Lower leg skin (tissue), 4 donors: ENCODE results near the gene PSAPL1. TPM values are rescaled to one million over a fixed set of nuclear protein-coding genes. Genes with fewer than 3 reads are reported as not detected.

Experiments
- DNase-seq, 2 donors: peaks; one replicate each; pipeline ENCODE4 v3.0.0-alpha.2; 2019; ENCODE audit warnings: low spot score in 2 of 2
- H3K4me3 ChIP-seq: fragments of 200-600 bp; sonication (generic); 2 replicates; pipeline ENCODE4 v1.5.1; 2017; ENCODE audit warnings: mild to moderate bottlenecking, low read depth; ENCODE audit not compliant: poor library complexity, severe bottlenecking
- POLR2A ChIP-seq, 2 donors: fragments of 450-650 bp; IDR thresholded peaks; one replicate each; pipeline ENCODE4 v1.6.1; 2016 to 2017; ENCODE audit warnings: antibody characterized with exemption in 2 of 2, mild to moderate bottlenecking in 1 of 2, moderate library complexity in 1 of 2
- WGBS, 2 donors: methylation state at CpG; one replicate each; pipeline ENCODE4 v1.1.5; 2018; 5-methylcytosine and 5-hydroxymethylcytosine counted together
- intact Hi-C: fragments of 100-400 bp; cut with DNase I; formaldehyde crosslinking; loops from one replicate; pipeline ENCODE4 v1.15.0; 2023; ENCODE audit warnings: low total_unique reads
- total RNA-seq, 4 donors: library from RNA; depleted of rRNA; stranded (reverse); fragments of >200 nt; gene quantifications; one replicate each; pipeline ENCODE4 v1.1.0, GENCODE V29; 2016
- TF ChIP-seq, protein P1 (sequence below), 3 donors: fragments of 450-650 bp; IDR thresholded peaks; one replicate each; pipeline ENCODE4 v1.5.1; 2016; ENCODE audit warnings: antibody characterized with exemption in 3 of 3, mild to moderate bottlenecking in 3 of 3, moderate library complexity in 2 of 3

The PSAPL1 gene
- total RNA-seq, 4 donors from 2014 or later = 142 to 570 (median 249) TPM

DNA sequence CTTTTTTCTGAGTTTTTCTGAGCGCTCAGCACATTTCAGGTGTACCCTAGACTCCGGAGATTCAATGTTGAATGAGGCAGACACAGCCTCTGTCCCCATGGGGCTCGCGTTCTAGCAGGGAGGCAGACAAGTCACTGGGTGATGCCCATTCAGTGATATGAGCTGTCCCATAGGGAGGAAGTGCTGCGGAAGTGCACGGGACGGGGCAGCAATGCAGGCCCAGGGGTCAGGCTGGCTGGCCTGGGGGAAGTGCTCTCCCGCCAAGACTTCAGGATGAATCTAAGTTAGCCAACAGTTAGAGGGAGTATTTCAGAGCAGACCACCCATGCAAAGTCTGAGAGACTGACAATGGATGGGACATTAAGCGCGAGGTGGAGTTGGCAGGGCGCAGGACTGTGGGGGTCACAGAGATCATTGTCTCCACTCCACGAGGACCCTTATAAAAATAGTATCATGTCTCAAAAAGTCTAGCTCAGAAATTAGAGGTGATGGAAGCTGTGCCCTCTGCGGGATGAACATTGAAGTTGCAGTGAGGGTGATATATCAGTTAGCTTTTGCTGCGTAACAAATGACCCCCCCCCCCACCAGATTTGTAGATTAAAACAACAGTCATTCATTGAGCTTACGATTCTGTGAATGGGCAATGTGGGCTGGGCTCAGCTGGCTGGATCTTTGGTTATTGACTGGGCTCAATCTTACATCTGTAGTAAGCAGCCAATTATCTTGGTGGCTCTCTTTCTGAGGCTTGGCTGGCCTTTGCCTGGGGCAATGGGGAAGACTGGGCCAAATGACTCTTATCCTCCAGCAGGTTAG is 16.4 kb downstream of the PSAPL1 start:
- no peak for DNase-seq
- no peak for TF ChIP-seq POLR2A (IDR thresholded peaks at IDR 0.05)
- TF ChIP-seq, protein P1, sequence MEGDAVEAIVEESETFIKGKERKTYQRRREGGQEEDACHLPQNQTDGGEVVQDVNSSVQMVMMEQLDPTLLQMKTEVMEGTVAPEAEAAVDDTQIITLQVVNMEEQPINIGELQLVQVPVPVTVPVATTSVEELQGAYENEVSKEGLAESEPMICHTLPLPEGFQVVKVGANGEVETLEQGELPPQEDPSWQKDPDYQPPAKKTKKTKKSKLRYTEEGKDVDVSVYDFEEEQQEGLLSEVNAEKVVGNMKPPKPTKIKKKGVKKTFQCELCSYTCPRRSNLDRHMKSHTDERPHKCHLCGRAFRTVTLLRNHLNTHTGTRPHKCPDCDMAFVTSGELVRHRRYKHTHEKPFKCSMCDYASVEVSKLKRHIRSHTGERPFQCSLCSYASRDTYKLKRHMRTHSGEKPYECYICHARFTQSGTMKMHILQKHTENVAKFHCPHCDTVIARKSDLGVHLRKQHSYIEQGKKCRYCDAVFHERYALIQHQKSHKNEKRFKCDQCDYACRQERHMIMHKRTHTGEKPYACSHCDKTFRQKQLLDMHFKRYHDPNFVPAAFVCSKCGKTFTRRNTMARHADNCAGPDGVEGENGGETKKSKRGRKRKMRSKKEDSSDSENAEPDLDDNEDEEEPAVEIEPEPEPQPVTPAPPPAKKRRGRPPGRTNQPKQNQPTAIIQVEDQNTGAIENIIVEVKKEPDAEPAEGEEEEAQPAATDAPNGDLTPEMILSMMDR (IDR thresholded peaks at IDR 0.05) = no peak
- intact Hi-C loops = no loop called here
- H3K4me3 ChIP-seq = no peak overlapping the region
- WGBS, 2 donors = 85 to 88% methylated on average over 15 of the region's 15 CpGs

DNA sequence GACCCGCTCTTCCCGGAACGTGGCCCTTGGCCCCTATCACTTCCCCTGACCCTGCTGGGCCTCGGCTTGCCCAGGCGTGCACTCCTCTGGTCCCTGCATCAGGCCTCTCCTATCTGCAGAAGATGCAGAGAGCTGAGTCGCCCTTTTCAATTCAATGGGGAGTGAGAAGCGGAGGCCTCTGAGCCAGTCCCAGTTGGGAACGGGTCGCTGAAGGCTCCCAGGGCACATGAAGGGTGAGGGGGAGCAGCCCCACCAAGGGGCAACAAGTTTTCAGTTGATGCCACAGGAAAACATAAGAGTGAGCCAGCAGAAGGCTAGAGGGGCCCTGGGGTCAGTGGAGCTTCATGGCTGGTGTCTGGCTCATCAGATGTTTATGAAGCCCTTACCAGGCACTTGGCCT is 17.1 kb downstream of the PSAPL1 start:
- WGBS, 2 donors = 82 to 95% methylated on average over 9 of the region's 9 CpGs
- intact Hi-C loops = no loop called here
- peak in 1 of 2 donors; percentile 57 for DNase-seq
- no peak overlapping the region for H3K4me3 ChIP-seq
- TF ChIP-seq POLR2A (IDR thresholded peaks at IDR 0.05) = no peak
- TF ChIP-seq, protein P1 (IDR thresholded peaks at IDR 0.05) = no peak

DNA sequence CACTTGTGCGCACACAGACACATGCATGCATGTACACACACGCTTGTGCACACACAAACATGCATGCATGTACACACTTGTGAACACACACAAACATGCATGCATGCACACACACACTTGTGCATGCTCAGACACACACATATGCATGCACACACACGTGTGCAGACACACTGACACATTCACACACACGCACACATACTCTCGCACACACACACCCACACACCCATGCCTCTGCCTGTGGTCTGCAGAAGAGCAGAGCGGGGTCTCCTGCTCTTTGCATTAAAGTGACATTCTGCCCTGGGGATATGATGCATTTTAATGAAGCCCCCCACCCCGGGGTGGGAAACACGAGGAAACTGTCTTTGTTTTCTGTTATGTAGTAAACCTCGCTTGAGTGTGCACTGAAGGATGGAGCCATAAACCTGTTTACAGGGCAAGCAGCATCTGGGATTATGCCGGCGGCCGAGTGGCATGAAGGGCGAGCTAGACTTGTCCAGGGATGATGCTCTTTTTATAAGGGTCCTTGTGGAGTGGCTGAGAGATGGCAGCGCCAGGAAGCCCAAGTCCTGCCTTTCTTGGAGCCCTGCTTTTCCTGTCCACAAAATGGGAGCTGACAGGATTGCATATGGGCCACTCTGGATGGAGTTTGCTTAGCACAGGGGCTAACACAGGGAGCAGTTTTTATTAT is 17.8 kb downstream of the PSAPL1 start:
- no peak overlapping the region for H3K4me3 ChIP-seq
- WGBS, 2 donors = 80 to 85% methylated on average over 14 of the region's 14 CpGs
- peak in 1 of 2 donors; percentile 58 for DNase-seq
- TF ChIP-seq, protein P1 (IDR thresholded peaks at IDR 0.05) = no peak
- intact Hi-C loops = no loop called here

DNA sequence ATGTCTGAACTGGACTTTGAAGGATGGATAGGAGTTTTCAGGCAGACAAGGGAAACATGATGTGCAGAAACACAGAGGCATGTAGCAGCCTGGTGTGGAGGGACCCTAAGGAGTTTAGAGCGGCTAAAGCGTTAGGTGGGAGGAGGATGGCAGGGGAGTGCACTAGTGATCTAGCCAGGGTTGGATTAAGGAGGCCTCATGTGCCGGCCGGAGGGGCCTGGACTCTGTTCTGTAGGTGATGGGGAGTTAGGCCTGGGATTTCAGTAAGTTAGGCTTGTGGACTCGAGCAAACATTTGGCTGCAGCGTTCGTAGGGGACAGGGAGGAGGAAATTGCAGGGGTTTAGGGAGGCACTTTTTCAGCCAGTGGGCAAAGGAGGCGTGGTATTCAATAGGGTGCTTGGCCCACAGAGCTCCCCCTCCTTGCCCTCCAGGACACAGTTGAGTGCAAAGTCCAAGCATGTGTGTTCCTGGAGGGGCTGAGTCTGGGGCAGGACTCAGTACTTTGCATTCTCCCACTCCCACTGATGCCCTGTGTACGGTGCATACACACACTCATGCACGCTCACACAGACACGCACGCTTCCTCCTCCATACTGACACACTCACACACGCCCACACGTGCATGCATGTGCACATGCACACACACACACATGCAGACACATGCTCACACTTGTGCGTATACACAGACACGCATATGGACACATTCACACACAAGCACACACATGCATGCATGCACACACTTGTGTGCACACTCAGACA is 18.6 kb downstream of the PSAPL1 start:
- WGBS, 2 donors = 84 to 87% methylated on average over 16 of the region's 16 CpGs
- no peak for TF ChIP-seq POLR2A (IDR thresholded peaks at IDR 0.05)
- TF ChIP-seq, protein P1 (IDR thresholded peaks at IDR 0.05) = no peak
- intact Hi-C loops = no loop called here

DNA sequence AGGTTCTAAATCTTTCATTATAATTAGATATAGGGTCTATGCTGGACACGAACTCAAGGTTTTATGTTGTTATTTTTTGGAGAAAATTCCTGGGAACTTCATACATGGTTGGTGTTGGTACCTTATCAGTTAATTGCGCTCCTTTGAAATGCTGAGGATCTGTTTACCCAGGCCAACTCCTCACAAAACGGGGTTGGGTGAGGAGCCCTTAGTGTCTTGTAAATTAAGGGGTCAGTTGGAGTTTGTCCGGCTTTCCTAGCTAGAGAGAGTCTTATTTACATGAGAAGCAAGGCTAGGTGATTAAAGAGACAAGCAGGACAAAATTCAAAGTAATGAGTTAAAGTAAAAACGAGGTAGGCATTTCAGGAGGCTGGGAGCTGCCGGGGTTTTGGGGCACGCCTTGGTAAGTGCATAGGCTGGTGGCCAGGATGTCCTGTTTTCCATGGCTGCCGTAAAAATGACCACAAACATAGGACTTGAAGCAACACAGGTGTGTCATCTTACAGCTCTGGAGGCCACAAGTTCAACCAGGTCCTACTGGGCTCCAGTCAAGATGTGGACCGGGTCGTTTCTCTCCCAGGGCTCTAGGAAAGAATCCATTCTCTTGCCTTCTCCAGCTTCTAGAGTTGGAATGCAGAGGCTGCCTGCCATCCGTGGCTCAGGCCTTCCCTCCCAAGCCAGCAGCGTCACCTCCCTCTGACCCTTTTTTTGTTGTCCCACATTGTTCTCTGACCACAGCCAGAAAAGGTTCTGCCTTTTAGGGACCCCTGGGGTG is 19.8 kb downstream of the PSAPL1 start:
- TF ChIP-seq, protein P1 (IDR thresholded peaks at IDR 0.05) = no peak
- TF ChIP-seq POLR2A (IDR thresholded peaks at IDR 0.05) = no peak
- intact Hi-C loops = no loop called here
- WGBS, 2 donors = 69 to 78% methylated on average over 12 of the region's 12 CpGs
- peak in 1 of 2 donors; percentile 78 for DNase-seq
- no peak overlapping the region for H3K4me3 ChIP-seq

More for the DNA sequence above, 18.6 kb downstream of the PSAPL1 start:
- peak in 1 of 2 donors; percentile 56 for DNase-seq
- H3K4me3 ChIP-seq = no peak overlapping the region
